ENCODE measurements around the gene GPR17.

DNA sequence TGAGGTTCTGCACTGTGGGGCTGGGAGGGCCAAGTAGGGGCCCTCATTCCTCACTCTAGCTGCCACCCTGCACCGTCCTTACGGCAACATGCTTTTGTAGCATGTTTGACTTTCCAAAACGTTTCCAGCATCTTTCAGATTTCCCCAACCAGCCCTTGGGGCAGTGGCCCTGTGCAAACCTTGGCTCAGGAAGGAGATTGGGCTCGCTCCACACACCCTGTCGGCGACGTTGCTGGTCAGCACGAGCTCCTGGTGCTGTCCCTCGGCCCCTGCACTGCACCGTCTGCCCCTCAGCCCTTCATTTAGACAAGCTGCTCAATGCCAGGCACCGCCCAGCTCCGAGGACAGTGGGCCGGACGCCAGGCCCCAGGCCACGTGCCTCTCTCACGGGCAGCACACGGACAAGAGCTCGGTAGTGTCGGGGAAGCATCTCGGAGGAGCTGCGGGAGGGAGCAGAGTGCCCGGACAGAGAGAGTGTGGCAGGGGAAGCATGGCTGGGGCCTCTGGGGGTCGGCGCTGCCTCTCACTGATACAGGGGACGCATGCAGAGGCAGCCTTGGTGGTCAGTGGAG is 6.9 kb downstream of the GPR17 start:
- TF ChIP-seq CTCF (IDR thresholded peaks at IDR 0.05) (no peak), POLR2A (IDR thresholded peaks at IDR 0.05) (no peak)

Measured in thyroid gland (tissue), 4 donors.